Testis (tissue), 2 donors: ENCODE measurements around the gene ADAR.

Source experiments
- CTCF ChIP-seq, 3 experiments: fragments of 450-650 bp in 2 of 3; fragments of 200-600 bp in 1 of 3; sonication (generic) in 1 of 3; IDR thresholded peaks; one replicate each; pipeline ENCODE4 v1.5.1; 2016 to 2019; ENCODE audit warnings: antibody characterized with exemption in 3 of 3, mild to moderate bottlenecking in 2 of 3, moderate library complexity in 1 of 3
- POLR2A ChIP-seq: fragments of 450-650 bp; IDR thresholded peaks from one replicate; pipeline ENCODE4 v1.6.1; 2017; ENCODE audit warnings: antibody characterized with exemption, mild to moderate bottlenecking, moderate library complexity

GRCh38 chr1:154575147-154575927 is 32.6 kb downstream of the ADAR start:
- TF ChIP-seq CTCF (IDR thresholded peaks at IDR 0.05) (no peak), POLR2A (no peak)
